ENCODE results near the gene VAT1. TPM values are rescaled to one million over a fixed set of nuclear protein-coding genes. Genes with fewer than 3 reads are reported as not detected.
A peak's percentile ranks its signal among the peaks of the same experiment; 100 is the strongest.
"Not testable (repeated sequence)": the region's sequence is repeated elsewhere in the genome, so short reads cannot be mapped to it uniquely, and the experiment has no call there.

VAT1 gene
- total RNA-seq, 2 donors from 2014 or later = 9.0 to 19.0 TPM

GRCh38 chr17:42982266-42982665, 39.9 kb downstream of the VAT1 start:
- peaks cover 22 to 27% of the 10 kb centered on the region in 2 donors for H3K4me1 Mint-ChIP-seq (ENCODE audit: low read depth in 2 of 2)
- H3K9me3 Mint-ChIP-seq = no peaks in the 10 kb centered on the region
- peaks cover 5% of the 10 kb centered on the region for H3K36me3 Mint-ChIP-seq
- H3K27me3 Mint-ChIP-seq = peaks cover 0 to 6% of the 10 kb centered on the region in 2 donors
- no peak for ATAC-seq
- peak overlapping the region in 1 of 2 donors; percentile 96 for H3K27ac Mint-ChIP-seq
- H3K4me3 Mint-ChIP-seq = peak overlapping the region; percentile 95
- no peak for DNase-seq (ENCODE audit: low spot score)

- H3K4me3 Mint-ChIP-seq = peak overlapping the region; percentile 95
- DNase-seq (ENCODE audit: low spot score) (no peak), ATAC-seq (peak; percentile 83 to 88)
- H3K4me1 Mint-ChIP-seq (ENCODE audit: low read depth in 2 of 2) = peaks cover 22 to 27% of the 10 kb centered on the region in 2 donors
- no peaks in the 10 kb centered on the region for H3K9me3 Mint-ChIP-seq
- peaks cover 0 to 6% of the 10 kb centered on the region in 2 donors for H3K27me3 Mint-ChIP-seq
- peak overlapping the region; percentile 91 to 96 for H3K27ac Mint-ChIP-seq
- H3K36me3 Mint-ChIP-seq = peaks cover 5% of the 10 kb centered on the region
These were observed 41.3 kb downstream of the VAT1 start for GRCh38 chr17:42980766-42981397.

- H3K4me1 Mint-ChIP-seq (ENCODE audit: low read depth in 2 of 2) = peaks cover 22 to 27% of the 10 kb centered on the region in 2 donors
- peaks cover 0 to 6% of the 10 kb centered on the region in 2 donors for H3K27me3 Mint-ChIP-seq
- DNase-seq (ENCODE audit: low spot score) (peak; percentile 93), ATAC-seq (peak; percentile 91 to 96)
- no peaks in the 10 kb centered on the region for H3K9me3 Mint-ChIP-seq
- peak within 1 kb of the TSS; percentile 91 to 96 for H3K27ac Mint-ChIP-seq
- H3K4me3 Mint-ChIP-seq = peak within 1 kb of the TSS; percentile 95
- peaks cover 5% of the 10 kb centered on the region for H3K36me3 Mint-ChIP-seq
These were observed 41.9 kb downstream of the VAT1 start, which contains the start of gene RUNDC1 for GRCh38 chr17:42980274-42980765. TSS of gene RUNDC1 (plus strand) at chr17:42980565. CDS start at chr17:42980577, 12 bp downstream.

GRCh38 chr17:42979511-42980273, 42.5 kb downstream of the VAT1 start, which contains the start of gene PTGES3L:
TSS of gene PTGES3L (minus strand) at chr17:42980080. CDS start at chr17:42980053, 27 bp downstream.
- Mint-ChIP-seq H3K27me3 (peaks cover 0 to 6% of the 10 kb centered on the region in 2 donors), H3K9me3 (no peaks in the 10 kb centered on the region), H3K36me3 (peaks cover 5% of the 10 kb centered on the region), H3K27ac (peak within 1 kb of the TSS; percentile 91 to 96), H3K4me1 (ENCODE audit: low read depth in 2 of 2) (peaks cover 17 to 25% of the 10 kb centered on the region in 2 donors), H3K4me3 (peak within 1 kb of the TSS; percentile 95)
- ATAC-seq (peak; percentile 54), DNase-seq (ENCODE audit: low spot score) (no peak)

GRCh38 chr17:42975701-42976100, 46.5 kb downstream of the VAT1 start:
- H3K9me3 Mint-ChIP-seq; H3K4me3 Mint-ChIP-seq; DNase-seq (ENCODE audit: low spot score); ATAC-seq; H3K36me3 Mint-ChIP-seq; H3K27ac Mint-ChIP-seq; H3K27me3 Mint-ChIP-seq: not testable (repeated sequence)
- peaks cover 7 to 13% of the 10 kb centered on the region in 2 donors for H3K4me1 Mint-ChIP-seq (ENCODE audit: low read depth in 2 of 2)

GRCh38 chr17:42975265-42975664, 46.9 kb downstream of the VAT1 start:
- Mint-ChIP-seq H3K36me3 (no peaks in the 10 kb centered on the region), H3K27ac (no peak overlapping the region), H3K9me3 (no peaks in the 10 kb centered on the region), H3K27me3 (peaks cover 0 to 6% of the 10 kb centered on the region in 2 donors), H3K4me1 (ENCODE audit: low read depth in 2 of 2) (peaks cover 7 to 11% of the 10 kb centered on the region in 2 donors), H3K4me3 (no peak overlapping the region)
- no peak for DNase-seq (ENCODE audit: low spot score)
- no peak for ATAC-seq

- not testable (repeated sequence) for H3K36me3 Mint-ChIP-seq; H3K9me3 Mint-ChIP-seq; H3K4me3 Mint-ChIP-seq; H3K27ac Mint-ChIP-seq; ATAC-seq; H3K4me1 Mint-ChIP-seq (ENCODE audit: low read depth in 2 of 2); DNase-seq (ENCODE audit: low spot score); H3K27me3 Mint-ChIP-seq
These were observed 48.9 kb downstream of the VAT1 start for GRCh38 chr17:42973323-42973722.

GRCh38 chr17:42971589-42971988, 50.6 kb downstream of the VAT1 start:
- ATAC-seq (peak in 1 of 2 donors; percentile 24), DNase-seq (ENCODE audit: low spot score) (no peak)
- H3K27ac Mint-ChIP-seq = no peak overlapping the region
- no peaks in the 10 kb centered on the region for H3K9me3 Mint-ChIP-seq
- no peaks in the 10 kb centered on the region for H3K4me1 Mint-ChIP-seq (ENCODE audit: low read depth in 2 of 2)
- no peak overlapping the region for H3K4me3 Mint-ChIP-seq
- H3K36me3 Mint-ChIP-seq = no peaks in the 10 kb centered on the region
- H3K27me3 Mint-ChIP-seq = no peaks in the 10 kb centered on the region

- Mint-ChIP-seq H3K27me3 (no peaks in the 10 kb centered on the region), H3K4me3 (no peak overlapping the region), H3K9me3 (no peaks in the 10 kb centered on the region), H3K4me1 (ENCODE audit: low read depth in 2 of 2) (peaks cover 5 to 7% of the 10 kb centered on the region in 2 donors), H3K27ac (no peak overlapping the region), H3K36me3 (no peaks in the 10 kb centered on the region)
- DNase-seq (ENCODE audit: low spot score) (no peak), ATAC-seq (no peak)
These were observed 53.1 kb downstream of the VAT1 start for GRCh38 chr17:42969001-42969581.

GRCh38 chr17:42967925-42968324, 54.3 kb downstream of the VAT1 start:
- H3K4me1 Mint-ChIP-seq (ENCODE audit: low read depth in 2 of 2) = peaks cover 12 to 14% of the 10 kb centered on the region in 2 donors
- no peak overlapping the region for H3K4me3 Mint-ChIP-seq
- H3K9me3 Mint-ChIP-seq = no peaks in the 10 kb centered on the region
- no peak for ATAC-seq
- no peaks in the 10 kb centered on the region for H3K27me3 Mint-ChIP-seq
- no peak overlapping the region for H3K27ac Mint-ChIP-seq
- H3K36me3 Mint-ChIP-seq = no peaks in the 10 kb centered on the region
- no peak for DNase-seq (ENCODE audit: low spot score)

Other genes with a start within 250 kb of the VAT1 start
- gene VPS25, start 248.9 kb downstream of the VAT1 start, total RNA-seq = 10 to 100 TPM; 57.5 to 61.7 TPM
- gene WNK4, start 241.8 kb downstream of the VAT1 start, total RNA-seq = under 1 TPM; 0.10 to 0.28 TPM
- gene COA3, start 223.7 kb downstream of the VAT1 start, total RNA-seq = 10 to 100 TPM; 41.6 to 48.0 TPM
- not detected for gene CNTD1, start 223.5 kb downstream of the VAT1 start, total RNA-seq
- 100 to 1,000 TPM; 106 to 134 TPM for gene BECN1, start 198.1 kb downstream of the VAT1 start, total RNA-seq
- gene PSME3, start 189.0 kb downstream of the VAT1 start, total RNA-seq = 100 to 1,000 TPM; 152 to 251 TPM
- 1 to 10 TPM; 3.5 to 5.3 TPM for gene AOC2, start 177.8 kb downstream of the VAT1 start, total RNA-seq
- 1 to 10 TPM; 1.8 to 2.7 TPM for gene AOC3, start 171.2 kb downstream of the VAT1 start, total RNA-seq
- gene G6PC1, start 121.6 kb downstream of the VAT1 start, total RNA-seq = not detected
- gene AARSD1, start 57.9 kb downstream of the VAT1 start, total RNA-seq = 100 to 1,000 TPM in 1 of 2 donors, 10 to 100 TPM in 1; 62.4 to 102 TPM
- gene PTGES3L, start 42.3 kb downstream of the VAT1 start, total RNA-seq = 1 to 10 TPM in 1 of 2 donors, under 1 TPM in 1; 0.55 to 1.3 TPM
- 10 to 100 TPM; 17.9 to 19.0 TPM for gene RUNDC1, start 41.8 kb downstream of the VAT1 start, total RNA-seq
- gene RPL27, start 24.0 kb downstream of the VAT1 start, total RNA-seq = 100 to 1,000 TPM; 619 to 763 TPM
- 10 to 100 TPM; 65.0 to 82.7 TPM for gene IFI35, start 15.6 kb downstream of the VAT1 start, total RNA-seq
- gene RND2, start 2.8 kb upstream of the VAT1 start, total RNA-seq = not detected
- 100 to 1,000 TPM in 1 of 2 donors, 10 to 100 TPM in 1; 41.6 to 111 TPM for gene BRCA1, start 103.0 kb upstream of the VAT1 start, total RNA-seq
- gene NBR1, start 148.8 kb upstream of the VAT1 start, total RNA-seq = 10 to 100 TPM; 33.1 to 58.3 TPM
- gene TMEM106A, start 189.5 kb upstream of the VAT1 start, total RNA-seq = 10 to 100 TPM; 18.2 to 31.5 TPM
- not detected for gene CCDC200, start 206.2 kb upstream of the VAT1 start, total RNA-seq
- gene RNU2-1, start 211.6 kb upstream of the VAT1 start, total RNA-seq = 1,000 to 10,000 TPM; 3,257 to 3,900 TPM

All from natural killer cell treated with Interleukin-12 subunit alpha and Interleukin-12 subunit beta and Interleukin-15 and Interleukin-18, amount 100 ng/mL, for 72 hours (primary cell).